GM20000 (cell line): ENCODE data around the gene TRPC4AP.

ENCODE experiments used
- DNase-seq: peaks from one replicate; pipeline ENCODE4 v3.0.0; 2012; ENCODE audit warnings: low spot score
- CTCF ChIP-seq: IDR thresholded peaks from 2 replicates; pipeline ENCODE4 v1.5.1; 2012; ENCODE audit warnings: mild to moderate bottlenecking, control low read depth; ENCODE audit errors: extremely low read depth, missing control alignments

Gene TRPC4AP

GRCh38 chr20:35020108-35020928 lies 72.3 kb downstream of the TRPC4AP start:
- DNase-seq: no peak

GRCh38 chr20:35018590-35019371 lies 73.8 kb downstream of the TRPC4AP start:
- no peak for TF ChIP-seq CTCF
- no peak for DNase-seq

More at GRCh38 chr20:35020108-35020928, 72.3 kb downstream of the TRPC4AP start:
- TF ChIP-seq CTCF: no peak

GRCh38 chr20:35017099-35017835 lies 75.3 kb downstream of the TRPC4AP start:
- no peak for DNase-seq
- TF ChIP-seq CTCF: no peak

- no peak for DNase-seq
- no peak for TF ChIP-seq CTCF
Observed at GRCh38 chr20:35015863-35016193, 76.8 kb downstream of the TRPC4AP start.

- no peak for DNase-seq
- TF ChIP-seq CTCF: no peak
Observed at GRCh38 chr20:35014537-35014936, 78.1 kb downstream of the TRPC4AP start.

- no peak for TF ChIP-seq CTCF
- no peak for DNase-seq
Observed at GRCh38 chr20:35013421-35014411, 78.9 kb downstream of the TRPC4AP start.
